Activated CD4-positive, alpha-beta T cell treated with anti-CD3 and anti-CD28 coated beads, Interleukin-2, Interleukin-4, amounts not matched to agents 100 ng/mL and 50 ng/mL, durations not matched to agents 16 hours and 8 hours (primary cell): ENCODE measurements around the gene BTNL2.

Experiments
- DNase-seq: peaks from one replicate; pipeline ENCODE4 v3.0.0-alpha.2; 2020; ENCODE audit warnings: low spot score

Gene BTNL2

GRCh38 chr6:32413427-32414047 lies 6.6 kb upstream of the BTNL2 start:
- peak; percentile 82 for DNase-seq

- no peak for DNase-seq
Observed at GRCh38 chr6:32411566-32412327, 4.8 kb upstream of the BTNL2 start.

GRCh38 chr6:32410906-32411305 lies 3.9 kb upstream of the BTNL2 start:
- DNase-seq = no peak

GRCh38 chr6:32406197-32406596 lies 784 bp downstream of the BTNL2 start:
- DNase-seq = no peak

GRCh38 chr6:32405656-32406055 lies 1.3 kb downstream of the BTNL2 start:
- no peak for DNase-seq

GRCh38 chr6:32402812-32403211 lies 4.2 kb downstream of the BTNL2 start:
- no peak for DNase-seq

- DNase-seq = no peak
Observed at GRCh38 chr6:32401284-32401963, 5.6 kb downstream of the BTNL2 start.

- peak; percentile 48 for DNase-seq
Observed at GRCh38 chr6:32397252-32397920, 9.6 kb downstream of the BTNL2 start.

GRCh38 chr6:32396028-32396427 lies 11.0 kb downstream of the BTNL2 start:
- no peak for DNase-seq

- DNase-seq = no peak
Observed at GRCh38 chr6:32393665-32394420, 13.1 kb downstream of the BTNL2 start.

- no peak for DNase-seq
Observed at GRCh38 chr6:32391505-32391904, 15.5 kb downstream of the BTNL2 start.

GRCh38 chr6:32387589-32388340 lies 19.2 kb downstream of the BTNL2 start:
- no peak for DNase-seq

- DNase-seq = no peak
Observed at GRCh38 chr6:32386040-32386439, 20.9 kb downstream of the BTNL2 start.

GRCh38 chr6:32382757-32383420 lies 24.1 kb downstream of the BTNL2 start:
- no peak for DNase-seq

- no peak for DNase-seq
Observed at GRCh38 chr6:32379545-32379944, 27.4 kb downstream of the BTNL2 start.

GRCh38 chr6:32375739-32376529 lies 31.0 kb downstream of the BTNL2 start:
- DNase-seq = no peak

GRCh38 chr6:32371803-32372202 lies 35.2 kb downstream of the BTNL2 start, which contains the start of gene TSBP1:
Gene TSBP1, minus strand, starts transcription at chr6:32371903. Its CDS starts 197 bp downstream, at chr6:32371706.
- DNase-seq = no peak

- DNase-seq = no peak
Observed at GRCh38 chr6:32371229-32371628, 35.8 kb downstream of the BTNL2 start.

- DNase-seq = no peak
Observed at GRCh38 chr6:32370505-32370904, 36.5 kb downstream of the BTNL2 start.

- peak; percentile 51 for DNase-seq
Observed at GRCh38 chr6:32369660-32370059, 37.3 kb downstream of the BTNL2 start.
